HepG2 (cell line): ENCODE results near the gene TSR1. TPM values are rescaled to one million over a fixed set of nuclear protein-coding genes. Genes with fewer than 3 reads are reported as not detected.

Source experiments
- CREM ChIP-seq, 2 experiments: sonication (generic) in 1 of 2; formaldehyde crosslinking in 1 of 2; IDR thresholded peaks; 2 replicates each; pipeline versions ENCODE4 v1.4.0 to v1.6.1; 2016 to 2020; ENCODE audit warnings: antibody characterized with exemption in 1 of 2, mild to moderate bottlenecking in 1 of 2, missing genetic modification reagents in 1 of 2
- DDIT3 ChIP-seq: sonication (generic); formaldehyde crosslinking; IDR thresholded peaks from 2 replicates; pipeline ENCODE4 v1.4.0; 2020; ENCODE audit warnings: mild to moderate bottlenecking, missing genetic modification reagents
- FOXA1 ChIP-seq, 2 experiments: fragments of 450-650 bp in 1 of 2; sonication (generic) in 1 of 2; formaldehyde crosslinking in 1 of 2; IDR thresholded peaks; 2 replicates each; pipeline versions ENCODE4 v1.4.0 to v1.6.1; 2016 to 2020; ENCODE audit warnings: missing genetic modification reagents in 1 of 2
- HHEX ChIP-seq: IDR thresholded peaks from 2 replicates; pipeline ENCODE4 v1.6.1; 2016; ENCODE audit warnings: control low read depth
- HNF1A ChIP-seq, 2 experiments: sonication (generic) in 1 of 2; formaldehyde crosslinking in 1 of 2; IDR thresholded peaks; 2 replicates each; pipeline versions ENCODE4 v1.4.0 to v1.6.1; 2016 to 2020; ENCODE audit warnings: borderline replicate concordance in 1 of 2, low read depth in 1 of 2, mild to moderate bottlenecking in 1 of 2, missing genetic modification reagents in 1 of 2
- IKZF4 ChIP-seq: sonication (generic); formaldehyde crosslinking; IDR thresholded peaks from 2 replicates; pipeline ENCODE4 v1.5.1; 2020; ENCODE audit warnings: borderline replicate concordance, mild to moderate bottlenecking, low read depth, missing genetic modification reagents; ENCODE audit errors: not compliant biosample characterization
- MBNL3 ChIP-seq: fragments of 250-450 bp; sonication (Bioruptor Pico); conservative IDR thresholded peaks from 2 replicates; pipeline ENCODE4 v1.8.0; 2022; ENCODE audit warnings: mild to moderate bottlenecking, inconsistent platforms
- NCOR1 ChIP-seq: fragments of 200-600 bp; sonication (generic); IDR thresholded peaks from 2 replicates; pipeline ENCODE4 v1.7.0; 2017; ENCODE audit warnings: antibody characterized with exemption, low read length, borderline replicate concordance
- SRY ChIP-seq: sonication (generic); formaldehyde crosslinking; IDR thresholded peaks from 2 replicates; pipeline ENCODE4 v1.8.0; 2022; ENCODE audit warnings: mild to moderate bottlenecking, missing genetic modification reagents
- TFDP2 ChIP-seq: sonication (generic); formaldehyde crosslinking; IDR thresholded peaks from 2 replicates; pipeline ENCODE4 v1.4.0; 2020; ENCODE audit warnings: missing genetic modification reagents
- TGIF2 ChIP-seq: IDR thresholded peaks from 2 replicates; pipeline ENCODE4 v1.6.1; 2016; ENCODE audit warnings: control low read depth, missing compliant biosample characterization
- TOE1 ChIP-seq: sonication (generic); formaldehyde crosslinking; IDR thresholded peaks from 2 replicates; pipeline ENCODE4 v1.4.0; 2020; ENCODE audit warnings: mild to moderate bottlenecking, missing genetic modification reagents
- YEATS4 ChIP-seq: sonication (generic); formaldehyde crosslinking; IDR thresholded peaks from 2 replicates; pipeline ENCODE4 v1.4.0; 2020; ENCODE audit warnings: missing genetic modification reagents, borderline replicate concordance
- ZKSCAN5 ChIP-seq: sonication (generic); formaldehyde crosslinking; IDR thresholded peaks from 2 replicates; pipeline ENCODE4 v1.5.1; 2020; ENCODE audit warnings: mild to moderate bottlenecking, missing genetic modification reagents
- ZNF232 ChIP-seq: sonication (generic); formaldehyde crosslinking; IDR thresholded peaks from 2 replicates; pipeline ENCODE4 v1.4.0; 2020; ENCODE audit warnings: missing genetic modification reagents, borderline replicate concordance
- ZNF280D ChIP-seq: sonication (generic); formaldehyde crosslinking; IDR thresholded peaks from 2 replicates; pipeline ENCODE4 v1.5.1; 2020; ENCODE audit warnings: mild to moderate bottlenecking, missing genetic modification reagents
- ZNF704 ChIP-seq: sonication (generic); formaldehyde crosslinking; IDR thresholded peaks from 2 replicates; pipeline ENCODE4 v1.8.1; 2023; ENCODE audit warnings: mild to moderate bottlenecking, inconsistent platforms, moderate library complexity, missing genetic modification reagents, borderline replicate concordance
- polyA plus RNA-seq, 8 experiments: library from polyadenylated mRNA; depleted of rRNA in 3 of 8; stranded (reverse) in 7 of 8; unstranded in 1 of 8; fragments of >200 nt; fragmentation: Illumina TruSeq in 4 of 8; extraction: Trizol in 4 of 8; gene quantifications; 2 replicates each; pipeline versions ENCODE4 v1.2.1 to v1.2.3, GENCODE V29; 2011 to 2016; ENCODE audit warnings: low read depth in 4 of 8, missing spikeins in 1 of 8, mixed read lengths in 1 of 8; ENCODE audit not compliant: insufficient read depth in 1 of 8
- total RNA-seq, 5 experiments: library from RNA; depleted of rRNA; stranded (reverse); fragments of >200 nt; fragmentation: Illumina TruSeq; extraction: Trizol; gene quantifications; 2 replicates each; pipeline ENCODE4 v1.2.3, GENCODE V29; 2016; ENCODE audit warnings: low read depth in 1 of 5

Gene TSR1
- total and polyA plus RNA-seq, 2 of the 13 experiments (the other 11 are each of a cell fraction or from before 2014, with no cell fraction given): 7.1 to 65.8 TPM

GRCh38 chr17:2336852-2337543, 741 bp upstream of the TSR1 start, which contains the start of gene SGSM2 (continued):
- TF ChIP-seq NCOR1 (no peak), CREM (IDR thresholded peaks at IDR 0.05) (no peak), CREM (CRISPR knock-in tag; IDR thresholded peaks at IDR 0.05) (no peak), HNF1A (IDR thresholded peaks at IDR 0.05; ENCODE audit: low read depth) (no peak), HNF1A (CRISPR knock-in tag; IDR thresholded peaks at IDR 0.05; ENCODE audit: borderline replicate concordance) (no peak), ZNF232 (no peak), YEATS4 (CRISPR knock-in tag) (no peak; the same call in 1 of the 2 replicates), ZNF704 (CRISPR knock-in tag) (no peak), TFDP2 (CRISPR knock-in tag) (no peak), ZNF280D (CRISPR knock-in tag) (no peak), HHEX (no peak), TGIF2 (CRISPR knock-in tag) (no peak), IKZF4 (CRISPR knock-in tag) (peak; percentile 20), SRY (CRISPR knock-in tag) (no peak), MBNL3 (CRISPR knock-in tag) (no peak), FOXA1 (IDR thresholded peaks at IDR 0.05) (no peak), FOXA1 (CRISPR knock-in tag; IDR thresholded peaks at IDR 0.05) (no peak; the same call in 1 of the 2 replicates), TOE1 (CRISPR knock-in tag) (no peak), DDIT3 (CRISPR knock-in tag) (no peak), ZKSCAN5 (no peak)
